Muscle layer of duodenum (tissue), 2 donors: Measurements from ENCODE around the gene CEP162.
A peak's percentile ranks its signal among the peaks of the same experiment; 100 is the strongest.

Experiments
- H3K27ac ChIP-seq: one replicate; pipeline ENCODE4 v1.7.0; 2013; ENCODE audit warnings: mild to moderate bottlenecking, low read length
- H3K27me3 ChIP-seq: one replicate; pipeline ENCODE4 v1.7.0; 2013; ENCODE audit warnings: low read depth, mild to moderate bottlenecking, control low read depth, low read length
- H3K36me3 ChIP-seq, 2 donors: one replicate each; pipeline ENCODE4 v1.7.0; 2013; ENCODE audit warnings: low read length in 2 of 2, control low read depth in 1 of 2, mild to moderate bottlenecking in 1 of 2; ENCODE audit not compliant: insufficient read depth in 2 of 2, control insufficient read depth in 1 of 2
- H3K4me1 ChIP-seq, 2 donors: one replicate each; pipeline ENCODE4 v1.7.0; 2013; ENCODE audit warnings: low read length in 2 of 2, mild to moderate bottlenecking in 2 of 2, control low read depth in 1 of 2, moderate library complexity in 1 of 2; ENCODE audit not compliant: insufficient read depth in 2 of 2, control insufficient read depth in 1 of 2
- H3K4me3 ChIP-seq, 2 donors: one replicate each; pipeline ENCODE4 v1.7.0; 2013; ENCODE audit warnings: low read length in 2 of 2, low read depth in 1 of 2, mild to moderate bottlenecking in 1 of 2
- H3K9me3 ChIP-seq, 2 donors: one replicate each; pipeline ENCODE4 v1.7.0; 2013; ENCODE audit warnings: low read length in 2 of 2, control low read depth in 1 of 2, mild to moderate bottlenecking in 1 of 2; ENCODE audit not compliant: control insufficient read depth in 1 of 2
- donor health status: healthy.

The CEP162 gene

DNA sequence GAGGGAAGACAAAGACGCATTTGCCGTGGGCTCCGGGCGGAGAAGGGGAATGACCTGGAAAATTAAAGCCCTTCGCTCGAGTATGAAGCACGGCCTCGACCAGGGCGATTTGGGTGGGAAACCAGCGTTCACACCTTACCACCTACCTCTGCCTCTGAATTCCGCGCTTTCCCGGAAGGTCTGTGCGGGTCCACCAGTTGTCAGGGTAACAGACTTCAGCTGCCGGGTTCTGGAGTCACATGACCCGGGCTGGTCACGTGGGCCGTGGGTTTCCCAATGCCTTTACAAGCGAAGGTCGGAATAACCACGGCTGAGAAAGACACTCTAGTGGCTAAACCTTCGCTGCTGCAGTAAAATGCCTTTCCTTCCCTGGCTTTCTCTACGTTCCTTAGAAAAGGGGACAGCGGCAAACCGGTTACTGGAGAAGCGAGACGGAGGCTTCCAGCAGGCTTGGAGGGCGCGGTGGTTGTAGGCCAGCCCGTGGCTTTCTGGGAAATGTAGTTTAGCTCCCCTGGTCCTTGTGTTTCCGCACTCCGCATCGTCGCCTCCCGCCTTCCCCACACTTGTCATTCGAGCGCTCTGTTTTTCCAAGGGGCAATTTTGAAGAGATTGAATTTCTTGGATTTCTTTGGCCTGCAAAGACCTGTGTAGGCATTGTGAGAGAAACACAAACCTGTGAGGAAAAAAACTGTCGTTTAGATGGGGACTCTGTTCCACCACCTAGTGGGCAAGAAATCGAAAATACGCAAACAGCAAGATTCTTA lies at the start of gene CEP162:
Gene CEP162 (minus strand): TSS at position 210 of the 764 bp plus-strand sequence. CDS start 1,250 bp downstream, outside the sequence.
- Histone ChIP-seq H3K27me3 (peaks cover 3% of the 10 kb centered on the region), H3K9me3 (no peaks in the 10 kb centered on the region), H3K36me3 (no peaks in the 10 kb centered on the region), H3K4me1 (no peaks in the 10 kb centered on the region), H3K4me3 (peak within 1 kb of the TSS; percentile 76 to 97), H3K27ac (peak within 1 kb of the TSS; percentile 85)

DNA sequence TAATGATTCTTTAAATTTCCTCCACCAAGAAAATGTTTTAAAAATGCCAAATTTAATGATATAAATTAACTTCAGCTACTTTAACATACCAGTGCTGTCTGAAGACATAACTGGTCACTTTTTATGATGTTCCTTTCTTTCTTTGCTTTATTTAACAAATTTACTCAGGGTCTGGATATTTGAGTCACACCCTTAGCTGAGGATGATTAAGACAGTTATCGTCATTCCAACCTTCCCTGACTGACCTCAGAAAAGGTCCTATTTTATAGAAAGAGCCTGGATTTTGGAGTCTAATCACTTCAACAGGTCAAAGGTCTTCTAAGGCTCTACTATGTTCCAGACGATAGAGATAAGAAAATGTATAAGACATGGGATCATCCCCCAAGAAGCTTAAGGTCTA lies 47.4 kb upstream of the CEP162 start:
- Histone ChIP-seq H3K4me3 (no peak overlapping the region), H3K4me1 (no peaks in the 10 kb centered on the region), H3K27me3 (no peaks in the 10 kb centered on the region), H3K9me3 (no peaks in the 10 kb centered on the region), H3K27ac (no peak overlapping the region), H3K36me3 (no peaks in the 10 kb centered on the region)

DNA sequence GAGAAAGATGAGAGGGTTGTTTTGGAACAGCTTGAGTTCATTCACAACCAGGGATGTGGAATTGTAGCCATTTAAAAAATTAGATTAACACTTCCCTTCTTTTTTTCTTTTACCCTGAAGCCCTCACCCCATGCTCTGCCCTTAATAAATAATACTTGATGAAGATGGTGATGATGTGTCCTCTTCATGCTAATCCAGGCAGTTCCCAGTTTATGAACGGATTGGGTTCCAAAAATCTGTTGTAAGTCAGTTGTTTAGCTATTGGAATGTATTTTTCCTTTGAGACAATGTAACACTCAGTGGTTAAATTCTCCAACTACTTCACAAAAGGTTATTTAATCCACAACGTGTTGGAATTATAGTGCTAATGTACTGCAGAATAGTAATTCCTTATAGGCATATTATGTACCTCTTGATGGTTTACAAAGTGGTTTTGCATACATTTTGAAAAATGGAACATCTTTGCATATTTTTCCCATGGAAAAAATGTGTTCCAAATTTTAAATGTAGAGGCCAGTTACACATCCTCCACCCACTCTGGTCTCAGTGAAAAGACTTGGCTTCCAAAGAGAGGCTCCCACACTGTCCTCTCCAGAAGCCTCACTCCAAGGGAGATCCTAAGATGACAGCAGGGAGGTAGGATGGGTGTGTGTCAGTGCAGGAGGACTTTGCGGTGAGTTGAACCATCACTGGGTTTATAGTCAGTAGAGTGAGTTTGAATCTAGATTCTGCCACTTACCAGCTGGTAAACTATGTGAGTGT lies 45.8 kb upstream of the CEP162 start:
- no peak overlapping the region for H3K27ac ChIP-seq
- no peaks in the 10 kb centered on the region for H3K9me3 ChIP-seq
- H3K4me1 ChIP-seq, result no peaks in the 10 kb centered on the region
- H3K36me3 ChIP-seq, result no peaks in the 10 kb centered on the region
- no peak overlapping the region for H3K4me3 ChIP-seq
- H3K27me3 ChIP-seq, result no peaks in the 10 kb centered on the region

GRCh38 chr6:84272298-84272697 lies 44.9 kb upstream of the CEP162 start:
- no peaks in the 10 kb centered on the region for H3K4me1 ChIP-seq
- no peak overlapping the region for H3K27ac ChIP-seq
- H3K36me3 ChIP-seq, result no peaks in the 10 kb centered on the region
- no peaks in the 10 kb centered on the region for H3K27me3 ChIP-seq
- H3K9me3 ChIP-seq, result no peaks in the 10 kb centered on the region
- no peak overlapping the region for H3K4me3 ChIP-seq

DNA sequence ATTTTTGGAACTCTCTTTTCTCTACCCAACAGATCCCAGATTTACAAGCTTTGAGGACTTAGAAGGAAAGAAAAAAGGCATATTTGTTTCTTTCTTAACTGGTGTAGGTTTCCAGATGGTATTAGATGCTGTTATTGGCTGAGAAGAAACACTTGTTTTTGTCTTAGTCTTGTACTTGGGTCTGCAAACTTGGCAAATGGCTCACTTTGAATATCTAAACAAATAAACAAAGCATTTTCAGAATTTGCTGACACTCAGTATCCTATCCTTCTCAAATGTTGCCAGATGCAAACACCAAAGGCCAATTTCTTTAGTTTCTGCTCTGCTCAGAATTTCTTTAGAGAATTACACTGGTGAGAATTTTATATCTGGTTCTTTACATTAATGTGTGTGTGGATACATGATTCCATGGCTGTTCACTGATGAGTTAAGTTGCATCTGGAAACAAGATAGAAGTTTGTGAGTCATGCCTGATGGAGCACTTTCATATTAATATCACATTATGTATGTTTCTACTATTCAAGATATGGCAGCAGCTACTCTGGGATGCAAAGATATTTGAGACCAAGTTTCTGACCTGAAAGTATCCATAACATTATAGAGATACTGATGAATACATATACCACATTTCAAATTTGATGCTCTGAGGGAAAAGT lies 43.7 kb upstream of the CEP162 start:
- no peak overlapping the region for H3K4me3 ChIP-seq
- H3K27me3 ChIP-seq, result no peaks in the 10 kb centered on the region
- no peaks in the 10 kb centered on the region for H3K4me1 ChIP-seq
- H3K9me3 ChIP-seq, result no peaks in the 10 kb centered on the region
- no peaks in the 10 kb centered on the region for H3K36me3 ChIP-seq
- H3K27ac ChIP-seq, result no peak overlapping the region

DNA sequence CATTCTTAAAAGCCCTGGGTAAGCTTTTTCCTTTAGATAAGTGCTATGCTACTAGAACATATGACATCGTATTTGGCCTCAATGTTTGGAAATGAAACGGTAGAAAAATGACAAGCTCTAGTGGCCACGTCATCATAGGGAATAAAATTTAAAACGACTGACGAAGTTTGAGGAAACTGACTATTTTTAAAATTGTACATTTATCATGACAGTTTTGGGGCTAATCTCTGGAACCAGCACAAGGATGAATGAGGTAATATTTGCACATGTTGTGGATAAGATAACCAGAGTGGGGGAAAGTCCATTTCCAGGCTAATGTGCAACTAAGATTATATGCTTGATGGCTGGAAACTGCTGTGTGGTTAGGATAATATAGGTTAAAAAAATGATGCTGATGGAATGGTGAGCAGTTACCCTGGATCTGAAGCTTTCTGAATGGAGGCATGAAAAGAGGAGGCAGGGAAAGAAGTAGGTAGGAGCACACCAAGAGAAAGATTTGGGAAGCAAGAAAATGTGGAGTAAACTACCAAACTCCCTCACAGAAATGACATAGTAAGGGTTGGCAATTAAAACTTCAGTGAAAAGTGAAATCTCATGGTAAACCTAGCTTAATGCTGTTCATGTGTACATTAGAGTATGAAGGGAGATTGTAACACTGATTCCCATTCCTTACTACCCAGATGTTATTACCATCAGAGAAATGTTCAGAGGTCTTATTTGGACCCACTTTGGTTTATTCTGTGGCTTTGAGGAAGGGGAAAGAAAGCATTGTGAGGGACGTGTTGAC lies 42.7 kb upstream of the CEP162 start:
- Histone ChIP-seq H3K27me3 (no peaks in the 10 kb centered on the region), H3K9me3 (no peaks in the 10 kb centered on the region), H3K27ac (no peak overlapping the region), H3K36me3 (no peaks in the 10 kb centered on the region), H3K4me3 (no peak overlapping the region), H3K4me1 (no peaks in the 10 kb centered on the region)

- no peaks in the 10 kb centered on the region for H3K36me3 ChIP-seq
- H3K27me3 ChIP-seq, result no peaks in the 10 kb centered on the region
- H3K27ac ChIP-seq, result no peak overlapping the region
- no peak overlapping the region for H3K4me3 ChIP-seq
- H3K9me3 ChIP-seq, result no peaks in the 10 kb centered on the region
- H3K4me1 ChIP-seq, result no peaks in the 10 kb centered on the region
Observed at GRCh38 chr6:84268781-84269180, 41.3 kb upstream of the CEP162 start.

DNA sequence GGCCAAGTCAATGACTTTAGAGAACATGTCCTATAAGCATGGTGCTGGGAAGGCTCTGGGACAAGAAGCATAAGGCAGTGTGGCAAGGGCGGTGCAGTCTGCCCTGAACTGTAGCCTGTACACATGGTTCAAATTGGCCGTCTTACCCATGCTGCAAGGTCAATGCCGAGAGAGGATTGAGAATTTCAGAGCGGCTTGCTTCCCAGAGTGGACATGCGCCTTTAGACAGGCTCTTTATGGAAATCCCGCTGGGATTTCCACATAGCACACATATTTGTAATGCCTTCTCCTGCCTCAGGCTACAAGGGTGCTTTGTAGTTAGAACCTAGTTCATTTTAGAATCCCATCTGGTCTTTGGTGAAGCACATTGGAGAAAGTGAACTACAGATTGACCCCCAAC lies 36.1 kb upstream of the CEP162 start:
- Histone ChIP-seq H3K4me3 (no peak overlapping the region), H3K4me1 (no peaks in the 10 kb centered on the region), H3K27ac (no peak overlapping the region), H3K9me3 (no peaks in the 10 kb centered on the region), H3K27me3 (no peaks in the 10 kb centered on the region), H3K36me3 (no peaks in the 10 kb centered on the region)

DNA sequence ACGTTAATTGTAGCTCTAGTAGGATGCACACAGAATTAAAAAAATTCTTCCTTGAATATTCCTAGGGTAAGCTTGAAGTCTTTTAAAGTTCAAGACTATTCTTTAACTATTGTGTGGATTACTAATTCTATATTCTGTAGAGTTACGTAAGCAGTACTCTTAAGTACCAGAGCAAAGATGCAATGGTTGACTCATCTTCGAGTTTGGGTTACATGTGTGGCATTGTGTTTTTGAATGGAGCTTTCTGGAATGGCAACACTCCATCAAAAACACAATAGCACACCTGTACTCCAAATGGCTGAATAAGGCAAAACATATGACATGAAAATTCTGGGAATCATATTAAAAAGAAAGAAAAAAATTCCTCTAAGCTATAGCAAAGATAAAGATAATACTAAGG lies 33.5 kb upstream of the CEP162 start:
- H3K9me3 ChIP-seq, result no peaks in the 10 kb centered on the region
- peaks cover 0 to 3% of the 10 kb centered on the region in 2 donors for H3K4me1 ChIP-seq
- no peaks in the 10 kb centered on the region for H3K36me3 ChIP-seq
- no peak overlapping the region for H3K27ac ChIP-seq
- H3K4me3 ChIP-seq, result no peak overlapping the region
- no peaks in the 10 kb centered on the region for H3K27me3 ChIP-seq

- H3K4me1 ChIP-seq, result peaks cover 0 to 3% of the 10 kb centered on the region in 2 donors
- no peaks in the 10 kb centered on the region for H3K36me3 ChIP-seq
- H3K9me3 ChIP-seq, result no peaks in the 10 kb centered on the region
- H3K27ac ChIP-seq, result no peak overlapping the region
- no peak overlapping the region for H3K4me3 ChIP-seq
- H3K27me3 ChIP-seq, result no peaks in the 10 kb centered on the region
Observed at GRCh38 chr6:84260196-84260595, 32.8 kb upstream of the CEP162 start.

GRCh38 chr6:84258866-84259265 lies 31.4 kb upstream of the CEP162 start:
- Histone ChIP-seq H3K9me3 (no peaks in the 10 kb centered on the region), H3K4me1 (peaks cover 0 to 3% of the 10 kb centered on the region in 2 donors), H3K27ac (no peak overlapping the region), H3K36me3 (no peaks in the 10 kb centered on the region), H3K4me3 (peak overlapping the region in 1 of 2 donors; percentile 36), H3K27me3 (no peaks in the 10 kb centered on the region)
